Measurements from ENCODE around the gene JMJD1C. TPM values are rescaled to one million over a fixed set of nuclear protein-coding genes. Genes with fewer than 3 reads are reported as not detected.

The JMJD1C gene
- total and polyA plus RNA-seq, 2 donors (not counting 3 experiments of a cell fraction or from before 2014, with no cell fraction given), result 32.1 to 97.1 TPM

DNA sequence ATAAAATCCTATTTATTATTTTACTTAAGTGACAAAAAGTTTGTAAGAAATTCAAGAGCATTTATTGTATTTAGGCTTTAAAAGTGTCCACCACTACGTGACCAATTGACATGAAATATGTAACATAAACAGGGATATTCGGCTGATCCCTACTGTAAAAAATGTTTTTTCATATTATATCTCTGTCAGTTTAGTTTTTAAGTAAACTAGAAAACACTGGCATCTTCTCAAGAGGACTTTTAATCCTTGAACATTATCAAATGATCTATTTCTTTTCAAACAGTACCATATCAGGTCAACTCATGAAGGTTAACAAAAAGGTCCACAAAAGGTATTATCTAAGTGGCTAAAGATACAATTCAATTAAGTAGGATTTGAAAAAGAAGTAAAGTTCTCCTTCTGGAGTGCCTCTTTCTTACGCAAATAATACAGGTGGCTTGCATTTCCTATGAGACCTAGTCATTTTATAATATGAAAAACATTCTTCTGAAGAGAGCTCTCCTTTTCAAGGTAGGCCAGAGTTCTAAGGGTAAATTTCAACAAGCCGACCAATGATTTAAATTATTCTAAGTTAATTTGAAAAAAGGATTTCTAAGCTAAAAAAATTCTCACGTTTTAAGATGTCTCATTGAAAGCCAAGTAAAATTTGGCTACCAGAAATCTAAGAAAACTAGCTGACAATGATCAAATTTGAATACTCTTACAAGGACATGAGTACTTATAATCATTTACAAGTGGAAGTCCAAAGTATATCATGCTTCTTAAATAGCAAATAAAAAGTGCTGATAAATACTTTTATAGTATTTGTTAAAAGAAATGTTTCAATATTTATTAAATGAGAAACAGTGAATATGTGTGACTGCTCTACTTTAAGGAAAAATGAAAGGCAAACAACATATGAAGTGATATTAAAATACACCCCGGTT, 199.1 kb downstream of the JMJD1C start:
- H3K36me3 ChIP-seq (ENCODE audit: control insufficient read depth in 2 of 2, extremely low read depth in 1 of 2, insufficient read depth in 2 of 2, low read length in 2 of 2), result peaks cover 0 to 2% of the 10 kb centered on the region in 2 experiments
- CTCF ChIA-PET, result interaction anchor here (0.8 to 4.2 kb wide), 9 partner anchors 10 to 453 kb away, joined by 3 to 31 read pairs (median 5); partner anchors contain the start of gene JMJD1C
- POLR2A ChIA-PET, result interaction anchor here (1.0 to 3.3 kb wide), 4 partner anchors 25 to 533 kb away, joined by 3 to 20 read pairs (median 10); partner anchors contain the start of gene JMJD1C
- H3K4me3 ChIP-seq (replicated peaks in 1 of 3; ENCODE audit: insufficient read depth in 1 of 3, low read depth in 1 of 3, low read length in 3 of 3), result peak overlapping the region; percentile 75 to 99 (median 85)
- no peak overlapping the region for H2AFZ ChIP-seq (ENCODE audit: low read depth, low read length)
- TF ChIP-seq GATA2 (IDR thresholded peaks at IDR 0.05; ENCODE audit: insufficient read depth, insufficient read length, low read depth, low read length) (no peak), MYC (IDR thresholded peaks at IDR 0.05; ENCODE audit: low read depth, low read length) (no peak)
- peaks cover 31% of the 10 kb centered on the region for H3K4me1 ChIP-seq (ENCODE audit: control insufficient read depth, extremely low read depth, insufficient read depth, low read length)
- H3K27me3 ChIP-seq (ENCODE audit: control insufficient read depth in 2 of 2, insufficient read depth in 2 of 2, low read length in 2 of 2), result no peaks in the 10 kb centered on the region
- peaks cover 9% of the 10 kb centered on the region for H4K20me1 ChIP-seq (replicated peaks; ENCODE audit: control insufficient read depth, extremely low read depth, insufficient read depth, low read length)
- dilution Hi-C loops (cut with MboI; ENCODE audit: extremely low pct_ligation_motif_present, low sequenced_read_pairs) (no loop called here), intact Hi-C loops (cut with micrococcal nuclease) (loop anchor here (1.0 to 5.0 kb wide), 5 partner anchors 26 to 501 kb away; no protein-coding TSS in a partner anchor)
- H3K9me1 ChIP-seq (replicated peaks; ENCODE audit: control insufficient read depth, extremely low read depth, insufficient read depth, low read length), result no peaks in the 10 kb centered on the region
- no TSS peak for BruUV-seq (replicated peaks)
- peak overlapping the region; percentile 92 for H3K27ac ChIP-seq (ENCODE audit: insufficient read depth, low read depth, low read length)
- peak overlapping the region; percentile 100 for H3K9ac ChIP-seq (replicated peaks; ENCODE audit: extremely low read depth, insufficient read depth, low read length)
- H3K9me3 ChIP-seq (replicated peaks; ENCODE audit: control insufficient read depth, insufficient read depth, low read length), result no peaks in the 10 kb centered on the region
- H3K79me2 ChIP-seq (ENCODE audit: control insufficient read depth, insufficient read depth, low read length), result peaks cover 84% of the 10 kb centered on the region
- FAIRE-seq (no peak), DNase-seq (ENCODE audit: low read depth, low spot score) (peak; percentile 52)
- peak overlapping the region; percentile 98 for H3K4me2 ChIP-seq (ENCODE audit: insufficient read depth, low read length)

GRCh38 chr10:63265683-63266235, 200.0 kb downstream of the JMJD1C start:
- intact Hi-C loops (cut with micrococcal nuclease), result loop anchor here (2.0 to 5.0 kb wide), 3 partner anchors 25 to 502 kb away; no protein-coding TSS in a partner anchor
- no peaks in the 10 kb centered on the region for H3K27me3 ChIP-seq (ENCODE audit: control insufficient read depth in 2 of 2, insufficient read depth in 2 of 2, low read length in 2 of 2)
- ChIA-PET POLR2A (interaction anchor here (0.6 kb wide), 1 partner anchor 256 kb away, joined by 6 read pairs; no protein-coding TSS in a partner anchor), CTCF (interaction anchor here (0.6 to 4.2 kb wide), 10 partner anchors 7 to 538 kb away, joined by 3 to 27 read pairs (median 3); no protein-coding TSS in a partner anchor)
- no peaks in the 10 kb centered on the region for H3K9me1 ChIP-seq (replicated peaks; ENCODE audit: control insufficient read depth, extremely low read depth, insufficient read depth, low read length)
- no peak for DNase-seq (ENCODE audit: low read depth, low spot score)
- H3K9ac ChIP-seq (replicated peaks; ENCODE audit: extremely low read depth, insufficient read depth, low read length), result peak overlapping the region; percentile 100
- H3K79me2 ChIP-seq (ENCODE audit: control insufficient read depth, insufficient read depth, low read length), result peaks cover 89% of the 10 kb centered on the region
- H3K4me1 ChIP-seq (ENCODE audit: control insufficient read depth, extremely low read depth, insufficient read depth, low read length), result peaks cover 30% of the 10 kb centered on the region
- peaks cover 9% of the 10 kb centered on the region for H4K20me1 ChIP-seq (replicated peaks; ENCODE audit: control insufficient read depth, extremely low read depth, insufficient read depth, low read length)
- no peaks in the 10 kb centered on the region for H3K9me3 ChIP-seq (replicated peaks; ENCODE audit: control insufficient read depth, insufficient read depth, low read length)
- H3K27ac ChIP-seq (ENCODE audit: insufficient read depth, low read depth, low read length), result peak overlapping the region; percentile 92
- dilution Hi-C loops (cut with MboI; ENCODE audit: extremely low pct_ligation_motif_present, low sequenced_read_pairs), result no loop called here
- no peak overlapping the region for H2AFZ ChIP-seq (ENCODE audit: low read depth, low read length)
- peak overlapping the region; percentile 75 to 99 (median 85) for H3K4me3 ChIP-seq (replicated peaks in 1 of 3; ENCODE audit: insufficient read depth in 1 of 3, low read depth in 1 of 3, low read length in 3 of 3)
- peaks cover 0 to 7% of the 10 kb centered on the region in 2 experiments for H3K36me3 ChIP-seq (ENCODE audit: control insufficient read depth in 2 of 2, extremely low read depth in 1 of 2, insufficient read depth in 2 of 2, low read length in 2 of 2)
- FAIRE-seq, result no peak
- peak overlapping the region; percentile 98 for H3K4me2 ChIP-seq (ENCODE audit: insufficient read depth, low read length)
- BruUV-seq (replicated peaks), result no TSS peak
- TF ChIP-seq MYC (IDR thresholded peaks at IDR 0.05; ENCODE audit: low read depth, low read length), result no peak
- peak; percentile 6 for TF ChIP-seq GATA2 (IDR thresholded peaks at IDR 0.05; ENCODE audit: insufficient read depth, insufficient read length, low read depth, low read length)

Data from endothelial cell of umbilical vein (primary cell).